ENCODE results near the gene EIF2B2.

- TF ChIP-seq POLR2A (IDR thresholded peaks at IDR 0.05; ENCODE audit: low read length) (no peak), GATA1 (IDR thresholded peaks at IDR 0.05; ENCODE audit: low read depth, low read length) (no peak)
Observed at GRCh38 chr14:74955229-74956026, 47.3 kb upstream of the EIF2B2 start, which contains the start of gene PGF.
